Measurements from ENCODE around the gene CCDC112. TPM values are rescaled to one million over a fixed set of nuclear protein-coding genes. Genes with fewer than 3 reads are reported as not detected.

The CCDC112 gene
- polyA plus RNA-seq, 1 donor (not counting 4 experiments of a cell fraction or from before 2014, with no cell fraction given) = 4.0 TPM

DNA sequence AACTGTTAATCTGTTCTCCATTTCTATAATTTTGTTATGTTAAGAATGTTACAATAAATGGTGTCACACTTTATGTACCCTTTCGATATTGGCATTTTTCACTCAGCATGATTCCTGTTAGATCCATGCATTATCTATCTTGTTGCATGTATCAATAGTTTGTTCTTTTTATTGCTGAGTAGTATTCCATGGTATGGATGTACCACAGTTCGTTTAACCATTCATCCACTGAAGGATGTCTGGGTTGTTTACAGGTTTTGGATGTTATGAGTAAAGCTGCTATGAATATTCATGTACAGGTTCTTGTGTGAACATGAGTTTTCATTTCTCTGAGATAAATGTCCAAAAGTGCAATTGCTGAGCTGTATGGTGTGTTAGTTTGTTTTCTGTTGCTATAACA lies 26.3 kb upstream of the CCDC112 start:
- no peaks in the 10 kb centered on the region for H3K36me3 ChIP-seq (ENCODE audit: control insufficient read depth in 2 of 2, extremely low read depth in 1 of 2, insufficient read depth in 2 of 2, low read length in 2 of 2)
- DNase-seq (ENCODE audit: low read depth, low spot score) (no peak), FAIRE-seq (no peak)
- H3K4me1 ChIP-seq (ENCODE audit: control insufficient read depth, extremely low read depth, insufficient read depth, low read length) = peaks cover 6% of the 10 kb centered on the region
- no peak overlapping the region for H3K4me2 ChIP-seq (ENCODE audit: control insufficient read depth, extremely low read depth, insufficient read depth, low read depth, low read length)
- no peaks in the 10 kb centered on the region for H3K79me2 ChIP-seq (ENCODE audit: control insufficient read depth, insufficient read depth, low read length)
- H3K27me3 ChIP-seq (ENCODE audit: control insufficient read depth, extremely low read depth, insufficient read depth, low read length) = no peaks in the 10 kb centered on the region
- H2AFZ ChIP-seq (ENCODE audit: control insufficient read depth, low read length) = no peak overlapping the region
- dilution Hi-C loops (cut with MboI; ENCODE audit: extremely low pct_ligation_motif_present, low sequenced_read_pairs) = no loop called here
- TF ChIP-seq EZH2 (IDR thresholded peaks at IDR 0.05; ENCODE audit: low read length) = no peak
- no peaks in the 10 kb centered on the region for H3K9me1 ChIP-seq (ENCODE audit: control insufficient read depth, extremely low read depth, insufficient read depth, low read length)
- H3K27ac ChIP-seq (ENCODE audit: control insufficient read depth, insufficient read depth, low read length) = no peak overlapping the region
- no peak overlapping the region for H3K4me3 ChIP-seq (ENCODE audit: control insufficient read depth in 2 of 3, extremely low read depth in 1 of 3, insufficient read depth in 2 of 3, low read depth in 1 of 3, low read length in 3 of 3)
- no peaks in the 10 kb centered on the region for H4K20me1 ChIP-seq (ENCODE audit: control insufficient read depth, extremely low read depth, insufficient read depth, low read length)
- no peaks in the 10 kb centered on the region for H3K9me3 ChIP-seq (ENCODE audit: control insufficient read depth, low read depth, low read length)
- no peak overlapping the region for H3K9ac ChIP-seq (ENCODE audit: control insufficient read depth, extremely low read depth, insufficient read depth, low read length)

GRCh38 chr5:115321309-115321708 lies 24.9 kb upstream of the CCDC112 start:
- DNase-seq (ENCODE audit: low read depth, low spot score) = peak; percentile 35
- dilution Hi-C loops (cut with MboI; ENCODE audit: extremely low pct_ligation_motif_present, low sequenced_read_pairs) = no loop called here

More at GRCh38 chr5:115321309-115321708, 24.9 kb upstream of the CCDC112 start:
- Histone ChIP-seq H3K36me3 (ENCODE audit: control insufficient read depth in 2 of 2, extremely low read depth in 1 of 2, insufficient read depth in 2 of 2, low read length in 2 of 2) (no peaks in the 10 kb centered on the region), H4K20me1 (ENCODE audit: control insufficient read depth, extremely low read depth, insufficient read depth, low read length) (no peaks in the 10 kb centered on the region), H2AFZ (ENCODE audit: control insufficient read depth, low read length) (no peak overlapping the region), H3K4me1 (ENCODE audit: control insufficient read depth, extremely low read depth, insufficient read depth, low read length) (peaks cover 6% of the 10 kb centered on the region), H3K9me1 (ENCODE audit: control insufficient read depth, extremely low read depth, insufficient read depth, low read length) (no peaks in the 10 kb centered on the region), H3K9ac (ENCODE audit: control insufficient read depth, extremely low read depth, insufficient read depth, low read length) (no peak overlapping the region), H3K27me3 (ENCODE audit: control insufficient read depth, extremely low read depth, insufficient read depth, low read length) (no peaks in the 10 kb centered on the region), H3K9me3 (ENCODE audit: control insufficient read depth, low read depth, low read length) (no peaks in the 10 kb centered on the region), H3K4me2 (ENCODE audit: control insufficient read depth, extremely low read depth, insufficient read depth, low read depth, low read length) (no peak overlapping the region), H3K79me2 (ENCODE audit: control insufficient read depth, insufficient read depth, low read length) (no peaks in the 10 kb centered on the region), H3K27ac (ENCODE audit: control insufficient read depth, insufficient read depth, low read length) (no peak overlapping the region), H3K4me3 (ENCODE audit: control insufficient read depth in 2 of 3, extremely low read depth in 1 of 3, insufficient read depth in 2 of 3, low read depth in 1 of 3, low read length in 3 of 3) (no peak overlapping the region)
- TF ChIP-seq, protein P1, sequence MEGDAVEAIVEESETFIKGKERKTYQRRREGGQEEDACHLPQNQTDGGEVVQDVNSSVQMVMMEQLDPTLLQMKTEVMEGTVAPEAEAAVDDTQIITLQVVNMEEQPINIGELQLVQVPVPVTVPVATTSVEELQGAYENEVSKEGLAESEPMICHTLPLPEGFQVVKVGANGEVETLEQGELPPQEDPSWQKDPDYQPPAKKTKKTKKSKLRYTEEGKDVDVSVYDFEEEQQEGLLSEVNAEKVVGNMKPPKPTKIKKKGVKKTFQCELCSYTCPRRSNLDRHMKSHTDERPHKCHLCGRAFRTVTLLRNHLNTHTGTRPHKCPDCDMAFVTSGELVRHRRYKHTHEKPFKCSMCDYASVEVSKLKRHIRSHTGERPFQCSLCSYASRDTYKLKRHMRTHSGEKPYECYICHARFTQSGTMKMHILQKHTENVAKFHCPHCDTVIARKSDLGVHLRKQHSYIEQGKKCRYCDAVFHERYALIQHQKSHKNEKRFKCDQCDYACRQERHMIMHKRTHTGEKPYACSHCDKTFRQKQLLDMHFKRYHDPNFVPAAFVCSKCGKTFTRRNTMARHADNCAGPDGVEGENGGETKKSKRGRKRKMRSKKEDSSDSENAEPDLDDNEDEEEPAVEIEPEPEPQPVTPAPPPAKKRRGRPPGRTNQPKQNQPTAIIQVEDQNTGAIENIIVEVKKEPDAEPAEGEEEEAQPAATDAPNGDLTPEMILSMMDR (optimal IDR thresholded peaks at IDR 0.05 in 1 of 3, IDR thresholded peaks at IDR 0.05 in 1 of 3, conservative IDR thresholded peaks at IDR 0.05 in 1 of 3; ENCODE audit: extremely low read depth in 1 of 3, insufficient read depth in 2 of 3, low read length in 3 of 3) = no peak
- no peak for TF ChIP-seq EZH2 (IDR thresholded peaks at IDR 0.05; ENCODE audit: low read length)
- peak; percentile 91 for FAIRE-seq

Measured in keratinocyte (primary cell).